Loucy (cell line): ENCODE measurements around the gene NAT14.

Experiments
- H2AFZ ChIP-seq: fragments of 200-600 bp; sonication (generic); 2 replicates; pipeline ENCODE4 v1.6.0; 2016; ENCODE audit warnings: antibody characterized with exemption, mild to moderate bottlenecking, low read length, moderate library complexity
- H3F3A ChIP-seq: fragments of 200-600 bp; 2 replicates; pipeline ENCODE4 v1.6.0; 2016; ENCODE audit warnings: antibody characterized with exemption, low read depth, mild to moderate bottlenecking
- H3K27me3 ChIP-seq: fragments of 200-600 bp; sonication (generic); 2 replicates; pipeline ENCODE4 v1.6.1; 2014; ENCODE audit warnings: low read length, mild to moderate bottlenecking; ENCODE audit not compliant: insufficient read depth, poor library complexity, severe bottlenecking
- H3K36me3 ChIP-seq: fragments of 200-600 bp; sonication (generic); 2 replicates; pipeline ENCODE4 v1.6.1; 2016; ENCODE audit warnings: low read length; ENCODE audit not compliant: insufficient read depth
- H3K4me1 ChIP-seq: fragments of 200-600 bp; sonication (generic); 2 replicates; pipeline ENCODE4 v1.5.1; 2014; ENCODE audit warnings: low read length, mild to moderate bottlenecking; ENCODE audit not compliant: insufficient read depth, poor library complexity, severe bottlenecking
- H3K4me2 ChIP-seq: fragments of 200-600 bp; sonication (generic); 2 replicates; pipeline ENCODE4 v1.6.0; 2014; ENCODE audit warnings: antibody characterized with exemption, low read length, low read depth, mild to moderate bottlenecking; ENCODE audit not compliant: poor library complexity, severe bottlenecking
- H3K4me3 ChIP-seq: fragments of 200-600 bp; sonication (generic); 2 replicates; pipeline ENCODE4 v1.5.1; 2014; ENCODE audit warnings: low read length, mild to moderate bottlenecking, mixed read lengths; ENCODE audit not compliant: poor library complexity, severe bottlenecking
- H3K79me2 ChIP-seq: fragments of 200-600 bp; sonication (generic); 2 replicates; pipeline ENCODE4 v1.6.1; 2014; ENCODE audit warnings: low read length; ENCODE audit not compliant: insufficient read depth
- H3K9ac ChIP-seq: fragments of 200-600 bp; sonication (generic); 2 replicates; pipeline ENCODE4 v1.6.0; 2014; ENCODE audit warnings: mild to moderate bottlenecking, low read depth, low read length, moderate library complexity; ENCODE audit not compliant: poor library complexity, severe bottlenecking
- H3K9me2 ChIP-seq: fragments of 200-600 bp; sonication (generic); replicated peaks from 2 replicates; pipeline ENCODE4 v1.6.1; 2016; ENCODE audit warnings: low read depth, low read length, mixed read lengths
- H3K9me3 ChIP-seq: fragments of 200-600 bp; sonication (generic); 2 replicates; pipeline ENCODE4 v1.6.1; 2014; ENCODE audit warnings: mild to moderate bottlenecking, antibody characterized with exemption, low read length, low read depth; ENCODE audit not compliant: insufficient read depth
- H4K20me1 ChIP-seq: fragments of 200-600 bp; sonication (generic); 2 replicates; pipeline ENCODE4 v1.6.0; 2014; ENCODE audit warnings: antibody characterized with exemption, low read length, mild to moderate bottlenecking; ENCODE audit not compliant: insufficient read depth, poor library complexity, severe bottlenecking
- CTCF ChIP-seq: fragments of 200-600 bp; sonication (generic); conservative IDR thresholded peaks from 2 replicates; pipeline ENCODE4 v1.5.1; 2014; ENCODE audit warnings: mild to moderate bottlenecking, antibody characterized with exemption, low read length
- EZH2phosphoT487 ChIP-seq: fragments of 200-600 bp; IDR thresholded peaks from 2 replicates; pipeline ENCODE4 v1.6.1; 2018; ENCODE audit warnings: antibody characterized with exemption, mild to moderate bottlenecking, moderate library complexity, borderline replicate concordance

NAT14 gene

GRCh38 chr19:55456347-55456746 is 28.6 kb upstream of the NAT14 start:
- no peaks in the 10 kb centered on the region for H3K9me3 ChIP-seq
- H3K27me3 ChIP-seq: peaks cover 3% of the 10 kb centered on the region
- H3K36me3 ChIP-seq: no peaks in the 10 kb centered on the region
- H3K9ac ChIP-seq: no peak overlapping the region
- no peaks in the 10 kb centered on the region for H3K9me2 ChIP-seq
- H4K20me1 ChIP-seq: peaks cover 13% of the 10 kb centered on the region
- peaks cover 19% of the 10 kb centered on the region for H3K79me2 ChIP-seq
- H3K4me2 ChIP-seq: no peak overlapping the region
- no peak overlapping the region for H3K4me3 ChIP-seq
- H3F3A ChIP-seq: 0 out of 2 replicates have a peak, but pooled peaks cover 3% of the 10 kb centered on the region
- no peak overlapping the region for H2AFZ ChIP-seq
- no peak for TF ChIP-seq EZH2phosphoT487
- H3K4me1 ChIP-seq: peaks cover 28% of the 10 kb centered on the region

- Histone ChIP-seq H3K4me1 (peaks cover 33% of the 10 kb centered on the region), H3K9me3 (no peaks in the 10 kb centered on the region), H3K36me3 (no peaks in the 10 kb centered on the region), H3K79me2 (peaks cover 19% of the 10 kb centered on the region), H3K9me2 (no peaks in the 10 kb centered on the region), H3F3A (0 out of 2 replicates have a peak, but pooled peaks cover 3% of the 10 kb centered on the region), H3K4me3 (no peak overlapping the region), H4K20me1 (peaks cover 13% of the 10 kb centered on the region), H3K27me3 (peaks cover 3% of the 10 kb centered on the region), H3K4me2 (no peak overlapping the region), H2AFZ (no peak overlapping the region), H3K9ac (no peak overlapping the region)
- TF ChIP-seq EZH2phosphoT487: no peak
- TF ChIP-seq CTCF: no peak
These were observed 27.1 kb upstream of the NAT14 start for GRCh38 chr19:55457683-55458457.

- Histone ChIP-seq H3K9me2 (no peaks in the 10 kb centered on the region), H3K4me3 (peak overlapping the region; percentile 98), H3K36me3 (no peaks in the 10 kb centered on the region), H3K4me1 (peaks cover 33% of the 10 kb centered on the region), H3K4me2 (peak overlapping the region; percentile 86), H4K20me1 (peaks cover 13% of the 10 kb centered on the region), H3K9ac (peak overlapping the region; percentile 100), H3K27me3 (peaks cover 3% of the 10 kb centered on the region), H3F3A (0 out of 2 replicates have a peak, but pooled peaks cover 3% of the 10 kb centered on the region), H2AFZ (no peak overlapping the region), H3K79me2 (peaks cover 19% of the 10 kb centered on the region), H3K9me3 (no peaks in the 10 kb centered on the region)
- no peak for TF ChIP-seq EZH2phosphoT487
- TF ChIP-seq CTCF: no peak
These were observed 25.4 kb upstream of the NAT14 start for GRCh38 chr19:55459551-55459949.
